Activated CD4-positive, alpha-beta T cell treated with anti-CD3 and anti-CD28 coated beads, Interleukin-2, Interleukin-4, amounts not matched to agents 100 ng/mL and 50 ng/mL, durations not matched to agents 16 hours and 8 hours (primary cell): ENCODE data around the gene CCDC159.

Source experiments
- DNase-seq: peaks from one replicate; pipeline ENCODE4 v3.0.0-alpha.2; 2020; ENCODE audit warnings: low spot score

CCDC159 gene

DNA sequence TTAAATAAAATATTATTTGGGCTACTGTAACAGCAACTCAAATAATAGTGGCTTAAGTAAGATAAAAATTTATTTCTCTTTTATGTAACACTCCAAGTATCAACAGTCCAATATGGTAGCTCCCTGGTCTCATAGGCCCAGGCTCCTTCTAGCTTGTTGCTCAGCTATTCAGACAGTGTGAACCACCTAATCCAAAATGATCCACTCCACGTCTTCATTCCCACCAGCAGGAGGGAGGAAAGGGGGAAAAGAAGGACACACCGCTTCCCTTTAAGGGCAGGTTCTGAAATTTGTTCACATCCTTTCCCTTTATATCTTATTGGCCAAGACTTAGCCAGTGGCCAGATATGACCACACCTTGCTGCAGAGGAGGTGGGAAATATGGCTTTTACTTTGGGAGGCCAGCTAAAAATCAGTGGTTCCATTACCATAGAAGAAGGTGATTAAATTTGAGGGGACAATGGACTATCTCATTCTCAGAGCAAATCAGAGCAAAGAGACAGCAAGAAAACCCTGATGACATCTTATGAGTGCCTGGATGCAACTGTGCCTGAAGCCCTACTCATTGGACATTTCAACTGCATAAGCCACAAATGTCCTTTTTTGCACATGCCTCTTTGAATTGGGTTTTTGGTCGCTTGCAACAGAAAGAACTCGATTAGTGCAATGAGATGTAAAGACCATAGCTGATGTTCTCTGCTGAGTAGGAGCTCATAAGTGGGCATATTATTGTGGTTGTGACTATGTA lies 44.8 kb downstream of the CCDC159 start:
- no peak for DNase-seq

DNA sequence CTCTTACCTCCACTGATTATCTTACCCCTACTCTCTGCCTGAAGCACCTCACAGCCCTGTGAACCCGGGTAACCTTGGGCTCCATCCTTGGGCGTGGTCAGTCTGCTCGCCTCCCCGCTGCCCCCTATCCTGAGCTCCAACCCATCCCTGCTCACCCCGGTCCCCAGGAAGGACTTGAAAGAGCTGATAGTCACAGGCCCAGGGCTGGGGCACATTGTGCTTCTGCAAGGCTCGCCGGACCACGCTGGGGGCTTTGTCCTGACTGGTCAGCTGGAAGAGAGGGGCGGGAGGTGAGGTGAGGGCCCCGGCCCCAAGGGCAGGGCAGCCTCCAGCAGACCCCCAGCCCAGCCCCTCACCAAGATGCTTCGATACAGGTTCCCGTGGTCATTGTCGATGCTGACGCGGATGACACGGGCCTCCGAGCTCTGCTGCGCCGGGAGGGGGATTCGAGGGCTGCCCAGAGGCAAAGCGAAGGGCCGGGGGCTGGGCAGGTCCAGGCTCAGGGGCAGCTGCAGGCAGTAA lies 50.8 kb downstream of the CCDC159 start:
- no peak for DNase-seq

GRCh38 chr19:11399667-11400066 lies 53.3 kb downstream of the CCDC159 start:
- no peak for DNase-seq

DNA sequence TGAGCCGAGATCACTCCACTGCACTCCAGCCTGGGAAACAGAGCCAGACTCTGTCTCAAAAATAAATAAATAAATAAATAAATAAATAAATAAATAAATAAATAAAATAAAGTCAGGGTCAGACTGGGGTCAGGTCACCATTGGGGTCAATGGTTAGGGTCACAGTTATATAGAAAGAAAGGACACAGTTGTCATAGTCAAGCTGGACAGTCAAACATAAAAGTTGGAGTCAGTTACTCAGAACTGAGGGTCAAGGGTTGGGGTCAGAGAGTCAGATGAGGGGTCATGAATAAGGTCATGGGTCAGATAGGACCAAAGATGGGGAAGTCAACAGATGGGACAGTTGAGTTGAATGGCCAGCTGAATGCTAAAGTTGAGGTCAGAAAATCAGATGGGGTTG lies 54.5 kb downstream of the CCDC159 start:
- DNase-seq: no peak

DNA sequence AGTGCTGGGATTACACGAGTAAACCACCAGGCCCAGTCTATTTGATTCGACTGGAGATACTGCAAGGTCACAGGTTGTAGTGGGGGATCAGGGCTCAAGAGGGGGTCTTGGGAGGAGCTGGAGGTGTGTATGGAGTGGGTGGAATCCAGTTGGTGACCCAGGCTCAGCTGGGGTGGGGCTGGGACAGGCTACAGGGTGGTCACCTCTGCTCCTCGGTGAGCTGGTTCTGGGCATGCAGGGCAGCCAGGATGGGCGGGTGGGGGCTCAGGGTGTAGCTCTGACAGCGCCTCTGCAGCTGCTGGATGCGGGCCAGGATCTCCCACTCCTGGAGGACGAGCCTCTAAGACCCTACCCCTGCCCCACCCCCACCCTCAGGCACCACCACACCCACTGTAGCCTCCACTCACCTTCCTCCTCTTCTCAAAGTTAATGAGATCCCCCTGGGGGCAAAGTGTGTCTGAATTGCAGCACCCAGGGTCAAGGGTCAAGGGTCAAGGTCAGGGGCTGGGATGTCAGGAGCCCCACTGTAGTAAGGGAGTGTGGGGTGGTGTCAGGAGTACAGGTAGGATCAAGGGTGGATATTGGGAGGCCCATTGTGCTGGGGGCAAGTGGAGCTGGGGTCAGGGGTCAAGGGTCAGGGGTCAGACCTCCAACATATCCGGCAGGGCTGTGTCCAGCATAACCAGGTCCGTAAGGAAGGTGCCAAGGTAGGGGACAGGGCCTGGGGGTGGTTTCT lies 55.7 kb downstream of the CCDC159 start:
- no peak for DNase-seq
